GM21528 (cell line): ENCODE data around the gene GJC3.

Source experiments
- ATAC-seq: cut with Tn5 transposase; IDR thresholded peaks from one replicate; pipeline ENCODE4 v1.9.1; 2021; ENCODE audit warnings: mild to moderate bottlenecking, moderate library complexity; ENCODE audit not compliant: unreplicated experiment, low FRiP score

GJC3 gene

GRCh38 chr7:99876491-99876890, 52.9 kb downstream of the GJC3 start:
- ATAC-seq = no peak
